Panc1 (cell line): ENCODE measurements around the gene LMNB1. TPM values are rescaled to one million over a fixed set of nuclear protein-coding genes. Genes with fewer than 3 reads are reported as not detected.

Source experiments
- ATAC-seq: fragments of 200-7000 bp; cut with Tn5 transposase; 2 replicates; pipeline ENCODE4 v1.9.1; 2020; ENCODE audit warnings: mild to moderate bottlenecking, moderate library complexity
- BruUV-seq: library from RNA; stranded (reverse); fragments of 400-500 nt; replicated peaks from 2 replicates; lab custom pipeline; 2021; lab: Mats Ljungman, UMichigan
- CTCF ChIA-PET: fragments of 300-600 bp; sonication (Branson Sonifier 250); formaldehyde crosslinking; loops from one replicate; lab custom pipeline; 2022; ENCODE audit warnings: antibody characterized with exemption; lab: Charles Lee
- POLR2A ChIA-PET: fragments of 300-600 bp; sonication (Branson Sonifier 250); formaldehyde crosslinking; loops from one replicate; lab custom pipeline; 2022; ENCODE audit warnings: antibody characterized with exemption; lab: Charles Lee
- DNase-seq: peaks from one replicate; pipeline ENCODE4 v3.0.0-alpha.2; 2010; ENCODE audit warnings: low read depth, low spot score
- H3K27ac ChIP-seq: 2 replicates; pipeline ENCODE4 v1.5.1; 2011; ENCODE audit warnings: mild to moderate bottlenecking, low read length, inconsistent platforms
- H3K27me3 ChIP-seq: fragments of 200-500 bp; sonication (Bioruptor generic); 2 replicates; pipeline ENCODE4 v1.6.0; 2014; ENCODE audit warnings: low read length, inconsistent platforms; ENCODE audit not compliant: control insufficient read depth, insufficient read depth
- H3K36me3 ChIP-seq: fragments of 200-500 bp; sonication (Bioruptor generic); 2 replicates; pipeline ENCODE4 v1.5.1; 2014; ENCODE audit warnings: inconsistent platforms, mild to moderate bottlenecking, low read length, moderate library complexity; ENCODE audit not compliant: control insufficient read depth, insufficient read depth
- H3K4me1 ChIP-seq: 2 replicates; pipeline ENCODE4 v1.5.1; 2011; ENCODE audit warnings: inconsistent platforms, mild to moderate bottlenecking, low read length, moderate library complexity; ENCODE audit not compliant: control insufficient read depth, insufficient read depth
- H3K4me3 ChIP-seq, 2 experiments: 2 replicates each; pipeline ENCODE4 v1.5.1; 2011 to 2012; ENCODE audit warnings: low read depth in 2 of 2, low read length in 2 of 2, mild to moderate bottlenecking in 2 of 2, inconsistent platforms in 1 of 2, moderate library complexity in 1 of 2
- H3K9me3 ChIP-seq: fragments of 200-500 bp; sonication (Bioruptor generic); 2 replicates; pipeline ENCODE4 v1.5.1; 2014; ENCODE audit warnings: low read depth, mild to moderate bottlenecking, inconsistent platforms, low read length, moderate library complexity; ENCODE audit not compliant: control insufficient read depth, insufficient read depth
- POLR2AphosphoS5 ChIP-seq: IDR thresholded peaks from 2 replicates; pipeline ENCODE4 v1.6.1; 2012; ENCODE audit warnings: mild to moderate bottlenecking, low read depth, low read length, moderate library complexity
- SIN3A ChIP-seq: IDR thresholded peaks from 2 replicates; pipeline ENCODE4 v1.6.1; 2012; ENCODE audit warnings: low read depth, mild to moderate bottlenecking, low read length, moderate library complexity, borderline replicate concordance; ENCODE audit not compliant: insufficient read depth
- TCF7L2 ChIP-seq: IDR thresholded peaks from 2 replicates; pipeline ENCODE4 v1.6.1; 2011; ENCODE audit warnings: mild to moderate bottlenecking, low read depth, low read length, inconsistent platforms
- in situ Hi-C: cut with HindIII; loops from 2 replicates; pipeline ENCODE4 v1.10.0; 2016; ENCODE audit warnings: low sequenced_read_pairs, low pct_unique_long_range_greater_than_20kb
- intact Hi-C: fragments of 100-400 bp; cut with micrococcal nuclease; formaldehyde crosslinking; loops from one replicate; pipeline ENCODE4 v1.10.0; 2022; ENCODE audit not compliant: unreplicated experiment
- total RNA-seq: library from RNA; stranded (reverse); gene quantifications from one replicate; pipeline ENCODE4 v1.2.1, GENCODE V29; 2021; ENCODE audit not compliant: unreplicated experiment
- TF ChIP-seq, protein P1 (sequence below), 2 experiments: IDR thresholded peaks; 2 replicates each; pipeline ENCODE4 v1.6.1; 2011 to 2012; ENCODE audit warnings: low read depth in 2 of 2, control low read depth in 1 of 2, low read length in 1 of 2, mild to moderate bottlenecking in 1 of 2, moderate library complexity in 1 of 2; ENCODE audit not compliant: insufficient read depth in 1 of 2
- TF ChIP-seq, protein P2 (sequence below): fragments of 450-650 bp; IDR thresholded peaks from 2 replicates; pipeline ENCODE4 v1.5.1; 2017; ENCODE audit warnings: mild to moderate bottlenecking

The LMNB1 gene
- total RNA-seq, 1 experiment from 2014 or later: 122 TPM

DNA sequence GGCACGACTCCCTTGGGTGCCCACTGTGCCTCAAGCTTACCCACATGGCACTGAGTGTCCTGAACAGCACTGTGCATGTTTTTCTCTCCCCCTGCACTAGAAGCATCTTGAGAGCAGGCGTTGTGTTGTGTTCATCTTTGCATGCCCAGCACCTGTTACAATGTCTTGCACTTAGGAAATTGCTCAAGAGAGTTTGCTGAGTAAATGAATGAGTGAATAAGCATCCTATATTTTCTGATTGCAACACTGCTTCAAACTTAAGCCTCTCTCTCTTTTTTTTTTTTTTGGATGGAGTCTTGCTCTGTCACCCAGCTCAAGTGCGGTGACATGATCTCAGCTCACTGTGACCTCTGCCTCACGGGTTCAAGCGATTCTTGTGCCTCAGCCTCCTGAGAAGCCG lies 94.5 kb downstream of the LMNB1 start:
- no peaks in the 10 kb centered on the region for H3K9me3 ChIP-seq
- ATAC-seq: no peak
- no peak overlapping the region for H3K27ac ChIP-seq
- intact Hi-C loops (no loop called here), in situ Hi-C loops (no loop called here)
- no peak overlapping the region for H3K4me3 ChIP-seq
- no peaks in the 10 kb centered on the region for H3K36me3 ChIP-seq
- POLR2A ChIA-PET: no interaction called here
- CTCF ChIA-PET: no interaction called here
- BruUV-seq: no TSS peak
- no peak for DNase-seq
- no peaks in the 10 kb centered on the region for H3K27me3 ChIP-seq
- H3K4me1 ChIP-seq: no peaks in the 10 kb centered on the region
- TF ChIP-seq, protein P1, sequence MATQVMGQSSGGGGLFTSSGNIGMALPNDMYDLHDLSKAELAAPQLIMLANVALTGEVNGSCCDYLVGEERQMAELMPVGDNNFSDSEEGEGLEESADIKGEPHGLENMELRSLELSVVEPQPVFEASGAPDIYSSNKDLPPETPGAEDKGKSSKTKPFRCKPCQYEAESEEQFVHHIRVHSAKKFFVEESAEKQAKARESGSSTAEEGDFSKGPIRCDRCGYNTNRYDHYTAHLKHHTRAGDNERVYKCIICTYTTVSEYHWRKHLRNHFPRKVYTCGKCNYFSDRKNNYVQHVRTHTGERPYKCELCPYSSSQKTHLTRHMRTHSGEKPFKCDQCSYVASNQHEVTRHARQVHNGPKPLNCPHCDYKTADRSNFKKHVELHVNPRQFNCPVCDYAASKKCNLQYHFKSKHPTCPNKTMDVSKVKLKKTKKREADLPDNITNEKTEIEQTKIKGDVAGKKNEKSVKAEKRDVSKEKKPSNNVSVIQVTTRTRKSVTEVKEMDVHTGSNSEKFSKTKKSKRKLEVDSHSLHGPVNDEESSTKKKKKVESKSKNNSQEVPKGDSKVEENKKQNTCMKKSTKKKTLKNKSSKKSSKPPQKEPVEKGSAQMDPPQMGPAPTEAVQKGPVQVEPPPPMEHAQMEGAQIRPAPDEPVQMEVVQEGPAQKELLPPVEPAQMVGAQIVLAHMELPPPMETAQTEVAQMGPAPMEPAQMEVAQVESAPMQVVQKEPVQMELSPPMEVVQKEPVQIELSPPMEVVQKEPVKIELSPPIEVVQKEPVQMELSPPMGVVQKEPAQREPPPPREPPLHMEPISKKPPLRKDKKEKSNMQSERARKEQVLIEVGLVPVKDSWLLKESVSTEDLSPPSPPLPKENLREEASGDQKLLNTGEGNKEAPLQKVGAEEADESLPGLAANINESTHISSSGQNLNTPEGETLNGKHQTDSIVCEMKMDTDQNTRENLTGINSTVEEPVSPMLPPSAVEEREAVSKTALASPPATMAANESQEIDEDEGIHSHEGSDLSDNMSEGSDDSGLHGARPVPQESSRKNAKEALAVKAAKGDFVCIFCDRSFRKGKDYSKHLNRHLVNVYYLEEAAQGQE (IDR thresholded peaks at IDR 0.05; ENCODE audit: insufficient read depth in 1 of 2, low read depth in 2 of 2, low read length in 1 of 2): no peak
- TF ChIP-seq TCF7L2 (no peak), POLR2AphosphoS5 (no peak), SIN3A (no peak)
- TF ChIP-seq, protein P2, sequence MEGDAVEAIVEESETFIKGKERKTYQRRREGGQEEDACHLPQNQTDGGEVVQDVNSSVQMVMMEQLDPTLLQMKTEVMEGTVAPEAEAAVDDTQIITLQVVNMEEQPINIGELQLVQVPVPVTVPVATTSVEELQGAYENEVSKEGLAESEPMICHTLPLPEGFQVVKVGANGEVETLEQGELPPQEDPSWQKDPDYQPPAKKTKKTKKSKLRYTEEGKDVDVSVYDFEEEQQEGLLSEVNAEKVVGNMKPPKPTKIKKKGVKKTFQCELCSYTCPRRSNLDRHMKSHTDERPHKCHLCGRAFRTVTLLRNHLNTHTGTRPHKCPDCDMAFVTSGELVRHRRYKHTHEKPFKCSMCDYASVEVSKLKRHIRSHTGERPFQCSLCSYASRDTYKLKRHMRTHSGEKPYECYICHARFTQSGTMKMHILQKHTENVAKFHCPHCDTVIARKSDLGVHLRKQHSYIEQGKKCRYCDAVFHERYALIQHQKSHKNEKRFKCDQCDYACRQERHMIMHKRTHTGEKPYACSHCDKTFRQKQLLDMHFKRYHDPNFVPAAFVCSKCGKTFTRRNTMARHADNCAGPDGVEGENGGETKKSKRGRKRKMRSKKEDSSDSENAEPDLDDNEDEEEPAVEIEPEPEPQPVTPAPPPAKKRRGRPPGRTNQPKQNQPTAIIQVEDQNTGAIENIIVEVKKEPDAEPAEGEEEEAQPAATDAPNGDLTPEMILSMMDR: no peak

DNA sequence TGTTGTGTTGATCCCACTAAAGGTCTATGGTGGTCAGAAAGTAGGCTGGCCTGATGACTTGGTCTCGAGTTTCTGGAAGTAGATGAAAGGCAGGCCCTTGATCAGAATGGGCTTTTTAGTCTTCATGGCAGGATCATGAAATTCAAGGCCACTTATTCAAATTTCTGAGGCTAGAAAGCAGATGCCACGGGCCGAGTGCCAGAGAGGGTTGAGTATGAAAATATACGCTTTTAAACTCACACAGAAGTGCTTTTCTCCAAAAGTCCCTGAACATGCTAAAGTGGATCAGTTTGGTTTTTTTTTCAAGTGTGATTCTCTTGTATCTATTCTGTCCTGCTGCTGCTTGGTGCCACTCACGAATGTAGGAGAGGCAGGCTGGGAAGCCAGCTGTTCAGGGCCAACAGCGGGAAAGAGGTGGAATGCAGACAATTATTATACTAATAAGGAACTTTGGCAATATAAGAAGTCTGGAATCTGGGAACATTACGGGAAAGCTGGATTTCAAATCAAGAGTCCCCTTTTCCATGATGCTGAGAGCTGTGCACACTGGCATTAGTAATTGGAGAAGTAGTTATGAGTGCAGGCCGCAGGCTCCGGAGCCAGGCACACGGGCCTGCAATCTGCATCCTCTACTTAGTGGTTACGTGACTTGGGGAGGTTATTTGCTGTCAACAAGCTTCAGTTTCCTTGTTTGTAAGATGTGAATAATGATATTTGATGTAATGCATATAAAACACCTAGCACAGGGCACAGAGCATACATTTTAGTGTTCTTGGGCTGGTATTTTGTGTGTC lies 95.8 kb downstream of the LMNB1 start:
- Histone ChIP-seq H3K27ac (no peak overlapping the region), H3K27me3 (no peaks in the 10 kb centered on the region), H3K9me3 (no peaks in the 10 kb centered on the region), H3K4me1 (no peaks in the 10 kb centered on the region), H3K36me3 (no peaks in the 10 kb centered on the region), H3K4me3 (no peak overlapping the region)
- DNase-seq: no peak
- TF ChIP-seq, protein P1 (IDR thresholded peaks at IDR 0.05; ENCODE audit: insufficient read depth in 1 of 2, low read depth in 2 of 2, low read length in 1 of 2): no peak
- TF ChIP-seq, protein P2: no peak
- TF ChIP-seq TCF7L2 (no peak), SIN3A (no peak), POLR2AphosphoS5 (no peak)
- no peak for ATAC-seq
- no TSS peak for BruUV-seq
- POLR2A ChIA-PET: no interaction called here
- intact Hi-C loops: no loop called here
- CTCF ChIA-PET: no interaction called here
- in situ Hi-C loops: no loop called here
